Measurements from ENCODE around the gene MAD1L1. TPM values are rescaled to one million over a fixed set of nuclear protein-coding genes. Genes with fewer than 3 reads are reported as not detected.

MAD1L1 gene
- total and polyA plus RNA-seq, 8 donors = 12.8 to 469 (median 27.3) TPM

GRCh38 chr7:2239242-2239641, 6.5 kb upstream of the MAD1L1 start:
- intact Hi-C loops (cut with DNase I; ENCODE audit: low total_unique reads) = no loop called here
- Histone ChIP-seq H3K4me3 (no peak overlapping the region), H3K27me3 (no peaks in the 10 kb centered on the region), H3K9me3 (no peaks in the 10 kb centered on the region), H3K36me3 (peaks cover 25 to 58% (median 50%) of the 10 kb centered on the region in 4 donors), H3K27ac (no peak overlapping the region), H3K4me1 (peaks cover 18 to 30% (median 27%) of the 10 kb centered on the region in 4 donors)
- DNase-seq = no peak
- no peak for TF ChIP-seq POLR2A (IDR thresholded peaks at IDR 0.05)
- no peak for TF ChIP-seq CTCF (IDR thresholded peaks at IDR 0.05)
- no peak for TF ChIP-seq POLR2AphosphoS5 (IDR thresholded peaks at IDR 0.05)
- TF ChIP-seq EP300 (IDR thresholded peaks at IDR 0.05) = no peak
- 91 to 99% (median 95%) methylated on average over 11 to 17 of the region's 17 CpGs for WGBS, 5 donors

GRCh38 chr7:2237109-2237602, 4.4 kb upstream of the MAD1L1 start:
- Histone ChIP-seq H3K36me3 (peaks cover 26 to 60% (median 51%) of the 10 kb centered on the region in 4 donors), H3K4me1 (peaks cover 9 to 32% (median 23%) of the 10 kb centered on the region in 4 donors), H3K27ac (peak overlapping the region in 4 of 5 donors; percentile 26 to 66 (median 47)), H3K4me3 (no peak overlapping the region), H3K9me3 (no peaks in the 10 kb centered on the region), H3K27me3 (no peaks in the 10 kb centered on the region)
- intact Hi-C loops (cut with DNase I; ENCODE audit: low total_unique reads) = no loop called here
- WGBS, 5 donors = 82 to 87% (median 84%) methylated on average over 12 of the region's 12 CpGs
- TF ChIP-seq POLR2AphosphoS5 (IDR thresholded peaks at IDR 0.05) (no peak), EP300 (IDR thresholded peaks at IDR 0.05) (no peak), POLR2A (IDR thresholded peaks at IDR 0.05) (no peak), CTCF (IDR thresholded peaks at IDR 0.05) (no peak)
- DNase-seq = peak; percentile 40 to 61

GRCh38 chr7:2233926-2234325, 1.2 kb upstream of the MAD1L1 start:
- WGBS, 5 donors = 67 to 86% (median 71%) methylated on average over 3 of the region's 3 CpGs
- TF ChIP-seq EP300 (IDR thresholded peaks at IDR 0.05) (no peak), POLR2A (IDR thresholded peaks at IDR 0.05) (no peak), CTCF (IDR thresholded peaks at IDR 0.05) (no peak), POLR2AphosphoS5 (IDR thresholded peaks at IDR 0.05) (no peak)
- Histone ChIP-seq H3K27ac (no peak overlapping the region), H3K4me1 (peaks cover 11 to 35% (median 31%) of the 10 kb centered on the region in 4 donors), H3K9me3 (no peaks in the 10 kb centered on the region), H3K36me3 (peaks cover 19 to 59% (median 55%) of the 10 kb centered on the region in 4 donors), H3K4me3 (no peak overlapping the region), H3K27me3 (no peaks in the 10 kb centered on the region)
- intact Hi-C loops (cut with DNase I; ENCODE audit: low total_unique reads) = no loop called here
- no peak for DNase-seq

- Histone ChIP-seq H3K4me1 (peaks cover 11 to 35% (median 31%) of the 10 kb centered on the region in 4 donors), H3K27me3 (no peaks in the 10 kb centered on the region), H3K27ac (peak overlapping the region; percentile 47 to 89 (median 85)), H3K9me3 (no peaks in the 10 kb centered on the region), H3K36me3 (peaks cover 12 to 59% (median 54%) of the 10 kb centered on the region in 4 donors), H3K4me3 (peak overlapping the region; percentile 97 to 100 (median 98))
- intact Hi-C loops (cut with DNase I; ENCODE audit: low total_unique reads) = no loop called here
- 1 to 3% (median 2%) methylated on average over 29 to 46 of the region's 46 CpGs for WGBS, 5 donors
- peak in 1 of 2 donors; percentile 22 for DNase-seq
- TF ChIP-seq POLR2A (IDR thresholded peaks at IDR 0.05) = no peak
- TF ChIP-seq EP300 (IDR thresholded peaks at IDR 0.05) = no peak
- TF ChIP-seq POLR2AphosphoS5 (IDR thresholded peaks at IDR 0.05) = no peak
- no peak for TF ChIP-seq CTCF (IDR thresholded peaks at IDR 0.05)
These were observed 566 bp downstream of the MAD1L1 start for GRCh38 chr7:2231992-2232765.
